GM23248 (cell line): ENCODE results near the gene TRIM32. TPM values are rescaled to one million over a fixed set of nuclear protein-coding genes. Genes with fewer than 3 reads are reported as not detected.
A peak's percentile ranks its signal among the peaks of the same experiment; 100 is the strongest.

ENCODE experiments used
- DNase-seq: peaks from one replicate; pipeline ENCODE4 v3.0.0-alpha.2; 2015
- H2AFZ ChIP-seq: fragments of 200-600 bp; sonication (generic); 2 replicates; pipeline ENCODE4 v1.6.1; 2016; ENCODE audit warnings: antibody characterized with exemption
- H3F3A ChIP-seq: fragments of 200-600 bp; sonication (generic); 2 replicates; pipeline ENCODE4 v1.6.1; 2016; ENCODE audit warnings: mild to moderate bottlenecking, antibody characterized with exemption, mixed run types; ENCODE audit not compliant: insufficient read depth
- H3K27ac ChIP-seq: fragments of 200-600 bp; sonication (generic); 2 replicates; pipeline ENCODE4 v1.5.1; 2016; ENCODE audit warnings: mild to moderate bottlenecking
- H3K27me3 ChIP-seq: fragments of 200-600 bp; sonication (generic); replicated peaks from 2 replicates; pipeline ENCODE4 v1.6.1; 2016; ENCODE audit warnings: mild to moderate bottlenecking; ENCODE audit not compliant: insufficient read depth
- H3K36me3 ChIP-seq: fragments of 200-600 bp; sonication (generic); 2 replicates; pipeline ENCODE4 v1.6.1; 2016; ENCODE audit warnings: low read depth, mild to moderate bottlenecking
- H3K4me1 ChIP-seq: fragments of 200-600 bp; sonication (generic); 2 replicates; pipeline ENCODE4 v1.6.1; 2016; ENCODE audit warnings: mild to moderate bottlenecking; ENCODE audit not compliant: insufficient read depth
- H3K4me2 ChIP-seq: fragments of 200-600 bp; sonication (generic); one replicate; pipeline ENCODE4 v1.6.1; 2016; ENCODE audit warnings: mild to moderate bottlenecking; ENCODE audit not compliant: unreplicated experiment
- H3K4me3 ChIP-seq: fragments of 200-600 bp; sonication (generic); 2 replicates; pipeline ENCODE4 v1.5.1; 2016; ENCODE audit warnings: mild to moderate bottlenecking
- H3K79me2 ChIP-seq: fragments of 200-600 bp; sonication (generic); 2 replicates; pipeline ENCODE4 v1.6.1; 2016; ENCODE audit warnings: mild to moderate bottlenecking; ENCODE audit not compliant: insufficient read depth
- H3K9ac ChIP-seq: fragments of 200-600 bp; sonication (generic); 2 replicates; pipeline ENCODE4 v1.6.1; 2016; ENCODE audit warnings: mild to moderate bottlenecking
- H3K9me2 ChIP-seq: fragments of 200-600 bp; sonication (generic); 2 replicates; pipeline ENCODE4 v1.6.1; 2016; ENCODE audit warnings: mixed run types, mild to moderate bottlenecking, moderate library complexity; ENCODE audit not compliant: insufficient read depth
- H3K9me3 ChIP-seq: fragments of 200-600 bp; sonication (generic); one replicate; pipeline ENCODE4 v1.6.1; 2017; ENCODE audit warnings: low read depth
- H4K20me1 ChIP-seq: fragments of 200-600 bp; sonication (generic); 2 replicates; pipeline ENCODE4 v1.6.0; 2016; ENCODE audit not compliant: insufficient read depth
- EZH2 ChIP-seq: fragments of 200-600 bp; sonication (generic); IDR thresholded peaks from 2 replicates; pipeline ENCODE4 v1.6.1; 2018; ENCODE audit warnings: antibody characterized with exemption, mild to moderate bottlenecking; ENCODE audit not compliant: insufficient read depth, poor library complexity, severe bottlenecking
- EZH2phosphoT487 ChIP-seq: fragments of 200-600 bp; sonication (generic); IDR thresholded peaks from 2 replicates; pipeline ENCODE4 v1.6.1; 2018; ENCODE audit warnings: antibody characterized with exemption, moderate library complexity, mild to moderate bottlenecking, low read depth; ENCODE audit not compliant: insufficient read depth
- WGBS, 2 experiments: methylation state at CpG; one replicate each; pipeline ENCODE4 v1.1.6; 2015 to 2017; ENCODE audit warnings: low lambda C conversion rate in 2 of 2, low coverage in 1 of 2; ENCODE audit errors: missing lambda C conversion rate in 2 of 2; 5-methylcytosine and 5-hydroxymethylcytosine counted together
- in situ Hi-C: fragments of 300-500 bp; cut with MboI; formaldehyde crosslinking; loops from 2 replicates; pipeline ENCODE4 v1.15.0; 2020
- polyA plus RNA-seq: library from polyadenylated mRNA; unstranded; fragments of >200 nt; fragmentation: Nextera tagmentation; extraction: Ambion mirVana; gene quantifications from 2 replicates; pipeline ENCODE4 v1.2.1, GENCODE V29; 2016
- total RNA-seq: library from RNA; depleted of rRNA; stranded (reverse); fragments of >200 nt; shearing (Covaris generic); gene quantifications from 2 replicates; pipeline ENCODE4 v1.2.3, GENCODE V29; 2014

TRIM32 gene
- total and polyA plus RNA-seq, 2 experiments from 2014 or later, result 34.5 to 41.9 TPM

- Histone ChIP-seq H3K79me2 (no peaks in the 10 kb centered on the region), H3K4me2 (peak overlapping the region; percentile 8), H3K9me2 (no peaks in the 10 kb centered on the region), H4K20me1 (no peaks in the 10 kb centered on the region), H3K27me3 (no peaks in the 10 kb centered on the region), H3K4me1 (peaks cover 24% of the 10 kb centered on the region), H3K9me3 (no peaks in the 10 kb centered on the region), H2AFZ (no peak overlapping the region), H3K4me3 (no peak overlapping the region), H3K27ac (0 out of 2 replicates have a peak overlapping the region, but pooled peaks have one; percentile 24), H3K9ac (peak overlapping the region; percentile 10; the same call in 1 of the 2 replicates), H3F3A (peaks cover 5% of the 10 kb centered on the region), H3K36me3 (no peaks in the 10 kb centered on the region)
- in situ Hi-C loops, result no loop called here
- TF ChIP-seq EZH2 (no peak), EZH2phosphoT487 (no peak)
- 51 to 55% methylated on average over 7 of the region's 7 CpGs for WGBS, 2 experiments
- peak; percentile 93 for DNase-seq
Measured at GRCh38 chr9:116661037-116661954, 25.8 kb upstream of the TRIM32 start.

GRCh38 chr9:116662646-116663310 is 24.3 kb upstream of the TRIM32 start:
- no peaks in the 10 kb centered on the region for H3K27me3 ChIP-seq
- H4K20me1 ChIP-seq, result no peaks in the 10 kb centered on the region
- no peak overlapping the region for H3K9ac ChIP-seq
- no peak overlapping the region for H3K27ac ChIP-seq
- no peaks in the 10 kb centered on the region for H3K36me3 ChIP-seq
- no peak overlapping the region for H3K4me2 ChIP-seq
- peak; percentile 33 for DNase-seq
- H3K9me3 ChIP-seq, result no peaks in the 10 kb centered on the region
- WGBS, 2 experiments, result 46 to 56% methylated on average over 6 of the region's 6 CpGs
- no peak overlapping the region for H2AFZ ChIP-seq
- in situ Hi-C loops, result no loop called here
- H3K79me2 ChIP-seq, result no peaks in the 10 kb centered on the region
- no peak overlapping the region for H3K4me3 ChIP-seq
- H3K9me2 ChIP-seq, result no peaks in the 10 kb centered on the region
- no peak for TF ChIP-seq EZH2phosphoT487
- no peak for TF ChIP-seq EZH2
- H3K4me1 ChIP-seq, result peaks cover 12% of the 10 kb centered on the region
- H3F3A ChIP-seq, result no peaks in the 10 kb centered on the region; the same call in 1 of the 2 replicates

- Histone ChIP-seq H3K9me3 (no peaks in the 10 kb centered on the region), H3K79me2 (no peaks in the 10 kb centered on the region), H3K4me3 (no peak overlapping the region), H3F3A (no peaks in the 10 kb centered on the region; the same call in 1 of the 2 replicates), H3K4me1 (peaks cover 12% of the 10 kb centered on the region), H3K4me2 (no peak overlapping the region), H3K36me3 (no peaks in the 10 kb centered on the region), H3K27ac (no peak overlapping the region), H2AFZ (no peak overlapping the region), H3K27me3 (no peaks in the 10 kb centered on the region), H3K9me2 (no peaks in the 10 kb centered on the region), H4K20me1 (no peaks in the 10 kb centered on the region), H3K9ac (no peak overlapping the region)
- 95 to 100% methylated on average over 1 of the region's 1 CpG for WGBS, 2 experiments
- TF ChIP-seq EZH2phosphoT487 (no peak), EZH2 (no peak)
- in situ Hi-C loops, result no loop called here
- DNase-seq, result no peak
Measured at GRCh38 chr9:116663581-116663980, 23.5 kb upstream of the TRIM32 start.

GRCh38 chr9:116668970-116669695 is 18.0 kb upstream of the TRIM32 start:
- Histone ChIP-seq H3K79me2 (no peaks in the 10 kb centered on the region), H3K9me2 (no peaks in the 10 kb centered on the region), H3K9ac (no peak overlapping the region), H4K20me1 (no peaks in the 10 kb centered on the region), H3F3A (no peaks in the 10 kb centered on the region), H3K4me3 (no peak overlapping the region), H3K9me3 (no peaks in the 10 kb centered on the region), H3K4me2 (no peak overlapping the region), H3K4me1 (peaks cover 6% of the 10 kb centered on the region; the same call in 1 of the 2 replicates), H3K27me3 (no peaks in the 10 kb centered on the region), H3K36me3 (no peaks in the 10 kb centered on the region), H2AFZ (no peak overlapping the region), H3K27ac (no peak overlapping the region)
- 89 to 94% methylated on average over 4 of the region's 4 CpGs for WGBS, 2 experiments
- in situ Hi-C loops, result no loop called here
- TF ChIP-seq EZH2phosphoT487 (no peak), EZH2 (no peak)
- DNase-seq, result no peak
